GM04504 (cell line): Measurements from ENCODE around the gene PRX.
"Not testable (repeated sequence)": the region's sequence is repeated elsewhere in the genome, so short reads cannot be mapped to it uniquely, and the experiment has no call there.

Source experiments
- DNase-seq: peaks from one replicate; pipeline ENCODE4 v3.0.0-alpha.2; 2012; ENCODE audit warnings: low read depth

PRX gene

GRCh38 chr19:40392123-40392522, 21.1 kb downstream of the PRX start:
- no peak for DNase-seq

DNA sequence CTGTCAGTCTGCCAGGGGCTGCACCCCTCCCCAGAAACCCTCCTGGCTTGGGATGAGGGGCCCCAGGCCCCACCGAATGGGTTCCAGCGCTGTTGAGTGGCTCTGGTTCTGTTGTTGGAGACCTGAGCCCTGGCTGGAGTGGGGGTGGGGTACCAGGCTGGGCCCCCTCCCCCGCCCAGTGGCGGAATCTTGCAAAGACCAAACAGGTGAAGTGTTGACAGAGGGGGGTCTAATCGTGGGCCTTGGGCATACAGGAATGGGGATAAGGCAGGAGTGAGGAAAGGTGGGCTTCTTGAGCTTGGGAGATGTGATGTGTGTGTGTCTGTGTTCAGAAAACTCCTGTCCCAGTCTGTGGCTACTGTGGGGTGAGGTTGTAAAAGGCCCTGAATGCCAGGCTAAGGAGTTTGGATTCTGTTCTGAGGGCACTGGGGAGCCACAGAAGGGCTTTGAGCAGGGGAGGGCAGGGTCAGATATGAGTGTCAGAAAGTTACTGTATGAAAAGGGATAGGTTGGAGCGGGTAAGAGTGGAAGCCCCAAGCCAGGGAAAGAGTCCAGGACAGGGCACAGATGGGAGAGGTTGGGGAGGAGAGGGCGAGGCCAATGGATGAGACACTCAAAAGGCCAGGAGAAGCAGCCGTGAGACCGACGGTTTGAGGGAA, 23.0 kb downstream of the PRX start, which contains the start of gene HIPK4:
Gene HIPK4, minus strand, starts transcription at position 98 of the 659 bp plus-strand sequence. CDS start 279 bp downstream, outside the sequence.
- DNase-seq, result no peak

DNA sequence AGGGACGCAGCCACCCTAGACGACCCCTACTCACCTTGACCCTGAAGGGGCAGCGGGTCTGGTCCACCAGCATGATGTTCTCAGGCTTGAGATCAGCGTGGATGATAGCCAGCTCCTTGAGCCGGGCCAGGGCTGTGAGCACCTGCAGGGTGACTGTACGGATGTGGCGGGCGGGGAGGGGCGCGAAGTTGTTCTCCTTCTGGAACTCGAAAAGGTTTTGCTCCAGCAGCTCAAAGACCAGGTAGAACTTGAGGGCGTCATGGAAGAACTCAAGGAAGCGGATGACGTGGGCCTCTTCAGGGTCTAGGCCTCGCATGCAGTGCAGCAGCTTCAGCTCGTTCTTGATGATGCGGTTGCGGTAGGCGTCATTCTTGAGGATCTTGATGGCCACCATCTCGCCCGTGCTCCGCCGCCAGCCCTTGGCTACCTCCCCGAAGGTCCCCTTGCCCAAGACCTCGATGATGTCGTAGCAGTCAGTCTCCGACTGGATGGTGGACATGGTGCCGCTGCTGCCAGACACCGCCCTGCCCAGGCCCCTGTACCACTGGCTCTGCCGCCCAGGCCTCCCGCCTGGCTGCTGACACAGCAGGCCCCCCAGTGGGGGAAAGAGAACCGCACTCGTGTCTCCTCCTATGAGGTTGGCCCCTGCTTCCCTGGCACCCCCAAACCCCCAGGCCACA, 23.6 kb downstream of the PRX start:
- no peak for DNase-seq

GRCh38 chr19:40388481-40388880, 24.7 kb downstream of the PRX start:
- no peak for DNase-seq

GRCh38 chr19:40387155-40387554, 26.0 kb downstream of the PRX start:
- DNase-seq, result no peak

DNA sequence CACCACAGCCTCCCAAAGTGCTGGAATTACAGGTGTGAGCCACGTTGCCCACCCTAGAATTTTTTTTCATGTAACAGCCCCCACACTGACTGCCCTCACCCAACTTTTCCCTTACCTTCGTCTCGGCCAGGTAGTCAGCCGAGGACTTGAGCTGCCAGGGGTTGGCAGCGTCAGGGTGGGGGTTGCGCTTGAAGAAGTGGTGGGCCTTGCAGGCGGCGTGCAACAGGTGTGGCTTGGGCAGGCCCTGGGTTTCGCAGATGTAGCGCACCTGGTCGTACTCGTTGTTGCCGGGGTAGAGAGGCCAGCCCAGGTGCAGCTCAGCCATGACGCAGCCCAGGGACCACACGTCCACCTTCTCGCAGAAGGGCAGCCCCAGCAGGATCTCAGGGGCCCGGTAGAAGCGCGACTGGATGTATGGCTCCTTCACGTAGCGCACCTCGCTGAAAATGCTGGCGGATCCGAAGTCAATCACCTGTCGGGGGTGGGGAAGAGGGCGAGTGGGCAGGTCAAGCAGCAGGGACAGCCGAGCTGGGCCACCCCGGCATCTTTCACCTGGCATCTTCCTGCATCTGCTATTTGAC, 29.4 kb downstream of the PRX start:
- no peak for DNase-seq

GRCh38 chr19:40381321-40381720, 31.9 kb downstream of the PRX start:
- DNase-seq, result no peak

- DNase-seq, result no peak
These were observed 32.8 kb downstream of the PRX start for GRCh38 chr19:40380199-40381037.

- no peak for DNase-seq
These were observed 33.6 kb downstream of the PRX start for GRCh38 chr19:40379446-40380198.

DNA sequence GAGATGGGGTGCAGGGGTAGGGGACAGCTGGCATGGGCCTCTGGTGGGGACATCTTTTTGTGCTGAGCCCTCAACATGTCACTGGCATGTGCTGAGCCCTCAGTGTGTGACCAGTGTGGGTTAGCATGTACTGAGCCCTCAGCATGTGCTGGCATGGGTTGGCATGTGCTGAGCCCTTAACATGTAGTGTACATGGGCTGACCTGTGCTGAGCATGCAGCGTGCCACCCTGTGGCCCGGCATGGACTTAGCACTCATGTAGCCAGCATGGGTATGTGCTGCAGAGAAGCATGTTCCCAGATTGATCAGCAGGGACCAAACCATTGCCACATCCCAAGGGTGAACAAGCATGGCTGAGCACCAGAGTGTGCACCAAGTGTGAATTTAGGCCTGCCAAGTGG, 34.7 kb downstream of the PRX start:
- DNase-seq, result no peak

GRCh38 chr19:40377876-40378385, 35.2 kb downstream of the PRX start:
- no peak for DNase-seq

GRCh38 chr19:40376286-40376862, 36.8 kb downstream of the PRX start:
- no peak for DNase-seq

DNA sequence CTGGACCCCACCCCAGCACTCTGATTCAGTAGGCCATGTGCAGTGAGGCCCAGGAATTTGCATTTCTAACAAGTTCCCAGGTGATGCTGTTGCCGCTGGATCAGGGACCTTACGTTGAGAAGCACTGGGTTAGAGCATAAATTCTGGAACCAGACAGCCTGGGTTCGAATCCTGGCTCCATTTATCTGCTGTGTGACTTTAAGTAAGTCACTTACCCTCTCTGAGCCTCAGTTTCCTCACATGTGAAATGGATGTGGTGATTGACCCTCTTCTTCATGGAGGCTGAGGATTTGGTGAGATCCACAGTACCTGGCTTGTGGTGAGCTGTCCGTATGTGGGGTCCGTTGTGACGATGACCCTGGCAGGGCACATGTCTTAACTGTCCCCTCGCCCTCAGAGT, 39.1 kb downstream of the PRX start:
- DNase-seq, result no peak

DNA sequence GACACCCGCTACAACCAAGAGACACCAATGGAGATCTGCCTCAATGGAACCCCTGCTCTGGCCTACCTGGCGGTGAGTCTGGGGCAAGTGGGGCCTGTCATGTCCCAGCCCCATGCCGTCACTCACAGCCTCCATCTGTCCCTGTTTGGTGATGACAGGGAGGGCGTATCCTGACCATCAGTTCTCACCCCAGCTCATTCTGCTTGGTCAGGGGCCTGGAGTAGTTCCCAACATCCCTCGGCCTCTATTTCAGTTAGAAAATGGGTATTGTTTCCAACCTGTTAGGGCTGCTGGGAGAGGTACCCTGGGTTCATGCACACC, 41.4 kb downstream of the PRX start:
- DNase-seq, result no peak

DNA sequence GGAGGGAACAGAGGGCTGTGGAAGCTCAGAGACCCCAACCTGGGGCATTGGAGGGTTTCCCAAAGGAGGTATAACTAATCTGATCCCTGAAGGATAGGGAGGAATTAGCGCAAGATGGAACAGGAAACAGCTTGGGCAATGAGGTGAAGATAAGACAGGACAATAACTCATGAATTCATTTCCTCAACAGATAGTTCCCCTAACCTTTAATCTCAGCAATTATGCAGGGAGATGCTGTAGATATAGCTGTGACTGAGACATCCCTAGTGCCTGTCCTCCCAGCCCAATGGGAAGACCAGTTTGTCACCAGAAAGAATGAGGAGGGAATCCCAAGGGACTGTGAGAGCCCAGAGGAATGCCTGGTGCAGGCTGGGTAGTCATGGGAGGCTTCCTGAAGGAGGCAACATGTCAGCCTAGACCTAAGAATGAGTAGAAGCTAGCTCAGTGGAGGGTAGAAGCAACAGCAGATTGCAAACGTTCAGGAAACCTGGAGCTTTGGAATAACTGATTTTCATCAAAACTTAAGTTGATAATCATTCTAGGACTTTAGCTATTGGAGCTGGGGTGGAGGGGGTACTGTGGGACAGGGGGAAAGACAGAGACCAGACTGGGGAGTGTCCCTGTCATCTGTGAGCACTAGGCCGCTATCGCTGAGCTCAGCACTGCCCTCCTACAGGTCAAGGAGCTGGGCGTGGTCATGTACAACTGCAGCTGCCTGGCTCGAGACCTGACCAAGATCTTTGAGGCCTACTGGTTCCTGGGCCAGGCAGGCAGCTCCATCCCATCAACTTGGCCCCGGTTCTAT, 42.0 kb downstream of the PRX start:
- DNase-seq, result no peak

- not testable (repeated sequence) for DNase-seq
These were observed 42.9 kb downstream of the PRX start for GRCh38 chr19:40370253-40370652.

DNA sequence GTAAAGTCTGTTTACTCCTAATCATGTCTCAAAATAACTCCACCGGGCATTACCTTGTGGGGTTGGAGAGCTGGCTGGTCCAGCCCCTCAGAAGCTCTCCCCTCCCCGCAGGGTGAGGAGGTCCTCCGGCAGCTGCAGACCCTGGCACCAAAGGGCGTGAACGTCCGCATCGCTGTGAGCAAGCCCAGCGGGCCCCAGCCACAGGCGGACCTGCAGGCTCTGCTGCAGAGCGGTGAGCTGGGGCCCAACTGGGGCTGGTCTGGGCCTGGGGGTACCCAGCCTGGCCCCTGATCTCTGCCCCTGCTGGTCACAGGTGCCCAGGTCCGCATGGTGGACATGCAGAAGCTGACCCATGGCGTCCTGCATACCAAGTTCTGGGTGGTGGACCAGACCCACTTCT, 43.4 kb downstream of the PRX start:
- no peak for DNase-seq

- DNase-seq, result no peak
These were observed 45.4 kb downstream of the PRX start for GRCh38 chr19:40367577-40368434.
